Posterior cingulate gyrus (tissue), 11 donors: ENCODE results near the gene SCCPDH.
A peak's percentile ranks its signal among the peaks of the same experiment; 100 is the strongest.
"Not testable (repeated sequence)": the region's sequence is repeated elsewhere in the genome, so short reads cannot be mapped to it uniquely, and the experiment has no call there.

Experiments used
- DNase-seq, 10 donors: peaks; one replicate each; pipeline versions ENCODE4 v3.0.0 to v3.0.0-alpha.2; 2020 to 2021; ENCODE audit warnings: mixed read lengths in 3 of 10
- intact Hi-C: fragments of 100-400 bp; cut with DNase I; formaldehyde crosslinking; loops from one replicate; pipeline ENCODE4 v1.15.1; 2023

SCCPDH gene

GRCh38 chr1:246734866-246735265 is 10.7 kb downstream of the SCCPDH start:
- intact Hi-C loops: no loop called here
- no peak for DNase-seq

- intact Hi-C loops: no loop called here
- no peak for DNase-seq
These were observed 11.5 kb downstream of the SCCPDH start for GRCh38 chr1:246735735-246736134.

- intact Hi-C loops: no loop called here
- no peak for DNase-seq
These were observed 18.2 kb downstream of the SCCPDH start for GRCh38 chr1:246742396-246742795.

- DNase-seq, intact Hi-C loops: not testable (repeated sequence)
These were observed 21.9 kb downstream of the SCCPDH start for GRCh38 chr1:246746155-246746554.

GRCh38 chr1:246748006-246748405 is 23.8 kb downstream of the SCCPDH start:
- no peak for DNase-seq
- intact Hi-C loops: no loop called here

- no peak for DNase-seq
- intact Hi-C loops: no loop called here
These were observed 24.7 kb downstream of the SCCPDH start for GRCh38 chr1:246748867-246749266.

GRCh38 chr1:246750752-246751151 is 26.5 kb downstream of the SCCPDH start:
- intact Hi-C loops: loop anchor here (5.0 kb wide), 1 partner anchor 63 kb away; no protein-coding TSS in a partner anchor
- no peak for DNase-seq

- intact Hi-C loops: loop anchor here (2.0 to 5.0 kb wide), 3 partner anchors 67 to 257 kb away; no protein-coding TSS in a partner anchor
- DNase-seq: peak in 8 of 10 donors; percentile 16 to 90 (median 64)
These were observed 29.7 kb downstream of the SCCPDH start for GRCh38 chr1:246753670-246754535.

- no peak for DNase-seq
- intact Hi-C loops: loop anchor here (2.0 kb wide), 2 partner anchors 109 to 259 kb away; no protein-coding TSS in a partner anchor
These were observed 31.2 kb downstream of the SCCPDH start for GRCh38 chr1:246755419-246755818.

- intact Hi-C loops: no loop called here
- DNase-seq: no peak
These were observed 36.5 kb downstream of the SCCPDH start for GRCh38 chr1:246760422-246761347.

GRCh38 chr1:246761396-246761795 is 37.2 kb downstream of the SCCPDH start:
- intact Hi-C loops: no loop called here
- DNase-seq: no peak

- intact Hi-C loops: no loop called here
- no peak for DNase-seq
These were observed 41.3 kb downstream of the SCCPDH start for GRCh38 chr1:246765521-246765920.

- no peak for DNase-seq
These were observed 44.3 kb downstream of the SCCPDH start for GRCh38 chr1:246768403-246769020.

GRCh38 chr1:246769306-246769705 is 45.1 kb downstream of the SCCPDH start:
- intact Hi-C loops: no loop called here
- no peak for DNase-seq

More at GRCh38 chr1:246768403-246769020, 44.3 kb downstream of the SCCPDH start:
- intact Hi-C loops: no loop called here

GRCh38 chr1:246771366-246771765 is 47.2 kb downstream of the SCCPDH start:
- intact Hi-C loops: no loop called here
- no peak for DNase-seq

GRCh38 chr1:246772686-246773085 is 48.5 kb downstream of the SCCPDH start:
- DNase-seq: no peak

GRCh38 chr1:246773213-246773641 is 49.0 kb downstream of the SCCPDH start:
- intact Hi-C loops: no loop called here

More at GRCh38 chr1:246772686-246773085, 48.5 kb downstream of the SCCPDH start:
- intact Hi-C loops: no loop called here

GRCh38 chr1:246775531-246776385 is 51.5 kb downstream of the SCCPDH start:
- peak in 2 of 10 donors; percentile 43 to 50 for DNase-seq

More at GRCh38 chr1:246773213-246773641, 49.0 kb downstream of the SCCPDH start:
- DNase-seq: no peak

GRCh38 chr1:246776923-246777322 is 52.7 kb downstream of the SCCPDH start:
- DNase-seq: peak in 1 of 10 donors; percentile 72
- intact Hi-C loops: no loop called here

More at GRCh38 chr1:246775531-246776385, 51.5 kb downstream of the SCCPDH start:
- intact Hi-C loops: no loop called here
